ENCODE results near the gene RNASE4.

- TF ChIP-seq CTCF (conservative IDR thresholded peaks at IDR 0.05; ENCODE audit: low read length) (no peak), EZH2phosphoT487 (IDR thresholded peaks at IDR 0.05; ENCODE audit: borderline replicate concordance) (no peak)
These were observed 3.2 kb downstream of the RNASE4 start for GRCh38 chr14:20687362-20688166.
